Panc1 (cell line): ENCODE results near the gene TMEM204. TPM values are rescaled to one million over a fixed set of nuclear protein-coding genes. Genes with fewer than 3 reads are reported as not detected.

Experiments used
- ATAC-seq: fragments of 200-7000 bp; cut with Tn5 transposase; 2 replicates; pipeline ENCODE4 v1.9.1; 2020; ENCODE audit warnings: mild to moderate bottlenecking, moderate library complexity
- BruUV-seq: library from RNA; stranded (reverse); fragments of 400-500 nt; replicated peaks from 2 replicates; lab custom pipeline; 2021; lab: Mats Ljungman, UMichigan
- CTCF ChIA-PET: fragments of 300-600 bp; sonication (Branson Sonifier 250); formaldehyde crosslinking; loops from one replicate; lab custom pipeline; 2022; ENCODE audit warnings: antibody characterized with exemption; lab: Charles Lee
- POLR2A ChIA-PET: fragments of 300-600 bp; sonication (Branson Sonifier 250); formaldehyde crosslinking; loops from one replicate; lab custom pipeline; 2022; ENCODE audit warnings: antibody characterized with exemption; lab: Charles Lee
- DNase-seq: peaks from one replicate; pipeline ENCODE4 v3.0.0-alpha.2; 2010; ENCODE audit warnings: low read depth, low spot score
- H3K27ac ChIP-seq: 2 replicates; pipeline ENCODE4 v1.5.1; 2011; ENCODE audit warnings: mild to moderate bottlenecking, low read length, inconsistent platforms
- H3K27me3 ChIP-seq: fragments of 200-500 bp; sonication (Bioruptor generic); 2 replicates; pipeline ENCODE4 v1.6.0; 2014; ENCODE audit warnings: low read length, inconsistent platforms; ENCODE audit not compliant: control insufficient read depth, insufficient read depth
- H3K36me3 ChIP-seq: fragments of 200-500 bp; sonication (Bioruptor generic); 2 replicates; pipeline ENCODE4 v1.5.1; 2014; ENCODE audit warnings: inconsistent platforms, mild to moderate bottlenecking, low read length, moderate library complexity; ENCODE audit not compliant: control insufficient read depth, insufficient read depth
- H3K4me1 ChIP-seq: 2 replicates; pipeline ENCODE4 v1.5.1; 2011; ENCODE audit warnings: inconsistent platforms, mild to moderate bottlenecking, low read length, moderate library complexity; ENCODE audit not compliant: control insufficient read depth, insufficient read depth
- H3K4me3 ChIP-seq, 2 experiments: 2 replicates each; pipeline ENCODE4 v1.5.1; 2011 to 2012; ENCODE audit warnings: low read depth in 2 of 2, low read length in 2 of 2, mild to moderate bottlenecking in 2 of 2, inconsistent platforms in 1 of 2, moderate library complexity in 1 of 2
- H3K9me3 ChIP-seq: fragments of 200-500 bp; sonication (Bioruptor generic); 2 replicates; pipeline ENCODE4 v1.5.1; 2014; ENCODE audit warnings: low read depth, mild to moderate bottlenecking, inconsistent platforms, low read length, moderate library complexity; ENCODE audit not compliant: control insufficient read depth, insufficient read depth
- POLR2AphosphoS5 ChIP-seq: IDR thresholded peaks from 2 replicates; pipeline ENCODE4 v1.6.1; 2012; ENCODE audit warnings: mild to moderate bottlenecking, low read depth, low read length, moderate library complexity
- SIN3A ChIP-seq: IDR thresholded peaks from 2 replicates; pipeline ENCODE4 v1.6.1; 2012; ENCODE audit warnings: low read depth, mild to moderate bottlenecking, low read length, moderate library complexity, borderline replicate concordance; ENCODE audit not compliant: insufficient read depth
- TCF7L2 ChIP-seq: IDR thresholded peaks from 2 replicates; pipeline ENCODE4 v1.6.1; 2011; ENCODE audit warnings: mild to moderate bottlenecking, low read depth, low read length, inconsistent platforms
- in situ Hi-C: cut with HindIII; loops from 2 replicates; pipeline ENCODE4 v1.10.0; 2016; ENCODE audit warnings: low sequenced_read_pairs, low pct_unique_long_range_greater_than_20kb
- intact Hi-C: fragments of 100-400 bp; cut with micrococcal nuclease; formaldehyde crosslinking; loops from one replicate; pipeline ENCODE4 v1.10.0; 2022; ENCODE audit not compliant: unreplicated experiment
- total RNA-seq: library from RNA; stranded (reverse); gene quantifications from one replicate; pipeline ENCODE4 v1.2.1, GENCODE V29; 2021; ENCODE audit not compliant: unreplicated experiment
- TF ChIP-seq, protein P1 (sequence below), 2 experiments: IDR thresholded peaks; 2 replicates each; pipeline ENCODE4 v1.6.1; 2011 to 2012; ENCODE audit warnings: low read depth in 2 of 2, control low read depth in 1 of 2, low read length in 1 of 2, mild to moderate bottlenecking in 1 of 2, moderate library complexity in 1 of 2; ENCODE audit not compliant: insufficient read depth in 1 of 2
- TF ChIP-seq, protein P2 (sequence below): fragments of 450-650 bp; IDR thresholded peaks from 2 replicates; pipeline ENCODE4 v1.5.1; 2017; ENCODE audit warnings: mild to moderate bottlenecking

Gene TMEM204
- total RNA-seq, 1 experiment from 2014 or later, result 0.13 TPM

DNA sequence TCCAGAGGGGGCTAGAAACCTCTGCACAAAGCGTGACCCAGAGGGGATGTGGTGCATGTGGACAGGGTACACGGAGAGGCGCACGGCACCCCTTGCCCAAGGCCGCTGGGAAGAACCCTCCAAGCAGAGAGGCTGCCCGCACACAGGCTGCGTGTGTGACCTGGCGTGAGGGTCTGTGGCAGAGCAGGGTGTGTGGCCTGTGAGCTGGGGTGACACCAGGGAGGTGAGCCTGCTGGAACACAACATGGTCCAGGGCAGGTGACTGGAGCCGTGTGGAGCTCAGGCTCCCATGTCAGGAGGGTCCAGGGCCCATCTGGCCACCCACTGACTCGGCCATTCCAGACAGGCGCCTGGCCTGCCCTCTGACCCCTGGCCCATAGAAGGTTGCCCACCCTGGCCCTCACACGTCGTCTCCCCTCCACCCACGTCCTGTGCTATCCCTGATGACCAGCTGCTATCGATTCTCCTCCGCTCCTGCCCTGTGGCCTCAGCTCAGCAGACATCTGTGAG lies 14.8 kb upstream of the TMEM204 start:
- H3K9me3 ChIP-seq, result no peaks in the 10 kb centered on the region
- POLR2A ChIA-PET, result no interaction called here
- CTCF ChIA-PET, result no interaction called here
- in situ Hi-C loops (no loop called here), intact Hi-C loops (no loop called here)
- ATAC-seq (no peak), DNase-seq (no peak)
- no TSS peak for BruUV-seq
- H3K27me3 ChIP-seq, result no peaks in the 10 kb centered on the region
- no peak for TF ChIP-seq TCF7L2
- no peak overlapping the region for H3K27ac ChIP-seq
- no peaks in the 10 kb centered on the region for H3K36me3 ChIP-seq
- no peaks in the 10 kb centered on the region for H3K4me1 ChIP-seq
- no peak overlapping the region for H3K4me3 ChIP-seq

DNA sequence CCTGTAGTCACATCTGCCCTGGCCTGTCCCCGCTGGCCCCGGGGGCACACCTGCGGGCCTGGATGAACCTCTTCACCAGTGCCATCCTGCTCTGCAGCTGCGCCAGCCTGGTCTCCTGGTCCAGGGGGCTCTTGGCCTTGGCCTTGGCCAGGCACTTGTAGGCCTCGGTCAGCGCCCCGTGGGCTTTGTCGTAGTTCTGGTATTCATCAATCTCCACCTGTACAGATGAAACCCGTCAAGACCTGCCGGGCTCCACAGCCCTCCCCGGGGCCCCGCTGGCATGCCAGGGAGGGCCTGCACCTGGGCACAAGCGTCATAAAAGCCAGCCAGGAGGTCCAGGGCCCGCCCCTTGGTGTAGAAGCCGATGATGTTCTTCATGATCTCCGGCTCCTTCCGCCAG lies 13.6 kb upstream of the TMEM204 start:
- BruUV-seq, result no TSS peak
- Histone ChIP-seq H3K4me1 (no peaks in the 10 kb centered on the region), H3K27me3 (no peaks in the 10 kb centered on the region), H3K9me3 (no peaks in the 10 kb centered on the region), H3K27ac (no peak overlapping the region), H3K36me3 (no peaks in the 10 kb centered on the region), H3K4me3 (no peak overlapping the region)
- DNase-seq, result no peak
- intact Hi-C loops, result no loop called here
- in situ Hi-C loops, result no loop called here
- CTCF ChIA-PET, result no interaction called here
- TF ChIP-seq SIN3A (no peak), TCF7L2 (no peak), POLR2AphosphoS5 (no peak)
- TF ChIP-seq, protein P1, sequence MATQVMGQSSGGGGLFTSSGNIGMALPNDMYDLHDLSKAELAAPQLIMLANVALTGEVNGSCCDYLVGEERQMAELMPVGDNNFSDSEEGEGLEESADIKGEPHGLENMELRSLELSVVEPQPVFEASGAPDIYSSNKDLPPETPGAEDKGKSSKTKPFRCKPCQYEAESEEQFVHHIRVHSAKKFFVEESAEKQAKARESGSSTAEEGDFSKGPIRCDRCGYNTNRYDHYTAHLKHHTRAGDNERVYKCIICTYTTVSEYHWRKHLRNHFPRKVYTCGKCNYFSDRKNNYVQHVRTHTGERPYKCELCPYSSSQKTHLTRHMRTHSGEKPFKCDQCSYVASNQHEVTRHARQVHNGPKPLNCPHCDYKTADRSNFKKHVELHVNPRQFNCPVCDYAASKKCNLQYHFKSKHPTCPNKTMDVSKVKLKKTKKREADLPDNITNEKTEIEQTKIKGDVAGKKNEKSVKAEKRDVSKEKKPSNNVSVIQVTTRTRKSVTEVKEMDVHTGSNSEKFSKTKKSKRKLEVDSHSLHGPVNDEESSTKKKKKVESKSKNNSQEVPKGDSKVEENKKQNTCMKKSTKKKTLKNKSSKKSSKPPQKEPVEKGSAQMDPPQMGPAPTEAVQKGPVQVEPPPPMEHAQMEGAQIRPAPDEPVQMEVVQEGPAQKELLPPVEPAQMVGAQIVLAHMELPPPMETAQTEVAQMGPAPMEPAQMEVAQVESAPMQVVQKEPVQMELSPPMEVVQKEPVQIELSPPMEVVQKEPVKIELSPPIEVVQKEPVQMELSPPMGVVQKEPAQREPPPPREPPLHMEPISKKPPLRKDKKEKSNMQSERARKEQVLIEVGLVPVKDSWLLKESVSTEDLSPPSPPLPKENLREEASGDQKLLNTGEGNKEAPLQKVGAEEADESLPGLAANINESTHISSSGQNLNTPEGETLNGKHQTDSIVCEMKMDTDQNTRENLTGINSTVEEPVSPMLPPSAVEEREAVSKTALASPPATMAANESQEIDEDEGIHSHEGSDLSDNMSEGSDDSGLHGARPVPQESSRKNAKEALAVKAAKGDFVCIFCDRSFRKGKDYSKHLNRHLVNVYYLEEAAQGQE (IDR thresholded peaks at IDR 0.05; ENCODE audit: insufficient read depth in 1 of 2, low read depth in 2 of 2, low read length in 1 of 2), result no peak
- TF ChIP-seq, protein P2, sequence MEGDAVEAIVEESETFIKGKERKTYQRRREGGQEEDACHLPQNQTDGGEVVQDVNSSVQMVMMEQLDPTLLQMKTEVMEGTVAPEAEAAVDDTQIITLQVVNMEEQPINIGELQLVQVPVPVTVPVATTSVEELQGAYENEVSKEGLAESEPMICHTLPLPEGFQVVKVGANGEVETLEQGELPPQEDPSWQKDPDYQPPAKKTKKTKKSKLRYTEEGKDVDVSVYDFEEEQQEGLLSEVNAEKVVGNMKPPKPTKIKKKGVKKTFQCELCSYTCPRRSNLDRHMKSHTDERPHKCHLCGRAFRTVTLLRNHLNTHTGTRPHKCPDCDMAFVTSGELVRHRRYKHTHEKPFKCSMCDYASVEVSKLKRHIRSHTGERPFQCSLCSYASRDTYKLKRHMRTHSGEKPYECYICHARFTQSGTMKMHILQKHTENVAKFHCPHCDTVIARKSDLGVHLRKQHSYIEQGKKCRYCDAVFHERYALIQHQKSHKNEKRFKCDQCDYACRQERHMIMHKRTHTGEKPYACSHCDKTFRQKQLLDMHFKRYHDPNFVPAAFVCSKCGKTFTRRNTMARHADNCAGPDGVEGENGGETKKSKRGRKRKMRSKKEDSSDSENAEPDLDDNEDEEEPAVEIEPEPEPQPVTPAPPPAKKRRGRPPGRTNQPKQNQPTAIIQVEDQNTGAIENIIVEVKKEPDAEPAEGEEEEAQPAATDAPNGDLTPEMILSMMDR, result no peak
- no peak for ATAC-seq
- POLR2A ChIA-PET, result no interaction called here

DNA sequence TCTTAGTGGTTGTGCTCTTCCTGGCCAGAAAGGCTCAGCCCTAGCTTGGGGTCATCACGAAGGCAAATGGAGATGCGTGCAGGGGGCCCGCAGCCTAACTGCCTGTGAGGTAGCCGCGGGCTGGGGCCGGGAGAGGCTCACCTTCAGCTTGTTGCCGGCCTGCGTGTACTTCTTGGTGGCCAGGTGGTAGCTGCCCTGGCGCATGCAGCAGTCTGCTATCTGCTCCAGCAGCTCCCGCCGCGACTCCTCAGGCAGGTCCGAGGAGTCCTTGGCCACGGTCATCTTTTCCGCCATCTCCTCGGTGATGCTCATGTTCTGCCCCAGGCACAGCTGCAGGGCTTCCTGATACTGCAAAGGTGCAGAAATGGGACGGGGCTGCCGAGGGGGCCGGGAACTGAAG lies 13.0 kb upstream of the TMEM204 start:
- TF ChIP-seq, protein P2, result no peak
- TF ChIP-seq SIN3A (no peak), POLR2AphosphoS5 (no peak), TCF7L2 (no peak)
- TF ChIP-seq, protein P1 (IDR thresholded peaks at IDR 0.05; ENCODE audit: insufficient read depth in 1 of 2, low read depth in 2 of 2, low read length in 1 of 2), result no peak
- Histone ChIP-seq H3K36me3 (no peaks in the 10 kb centered on the region), H3K4me1 (no peaks in the 10 kb centered on the region), H3K27ac (no peak overlapping the region), H3K27me3 (no peaks in the 10 kb centered on the region), H3K9me3 (no peaks in the 10 kb centered on the region), H3K4me3 (no peak overlapping the region)
- in situ Hi-C loops (no loop called here), intact Hi-C loops (no loop called here)
- no peak for ATAC-seq
- ChIA-PET CTCF (no interaction called here), POLR2A (no interaction called here)
- no peak for DNase-seq
- BruUV-seq, result no TSS peak
